GM12892 (cell line): ENCODE measurements around the gene RILP.
"Not testable (repeated sequence)": the region's sequence is repeated elsewhere in the genome, so short reads cannot be mapped to it uniquely, and the experiment has no call there.

Experiments used
- DNase-seq: peaks from one replicate; pipeline ENCODE4 v3.0.0; 2011; ENCODE audit not compliant: insufficient read length
- FAIRE-seq: peaks from 2 replicates; lab custom pipeline; 2011; peaks lifted over from hg19 to GRCh38; lab: Jason Lieb, UNC
- POLR2A ChIP-seq: IDR thresholded peaks from 2 replicates; pipeline ENCODE4 v1.6.1; 2011; ENCODE audit warnings: low read depth, low read length, control low read depth
- POLR2AphosphoS5 ChIP-seq: IDR thresholded peaks from 2 replicates; pipeline ENCODE4 v1.6.1; 2011; ENCODE audit warnings: low read depth, low read length, control low read depth
- TAF1 ChIP-seq: IDR thresholded peaks from 2 replicates; pipeline ENCODE4 v1.6.1; 2011; ENCODE audit warnings: low read depth, mild to moderate bottlenecking, control low read depth, low read length, borderline replicate concordance

RILP gene

DNA sequence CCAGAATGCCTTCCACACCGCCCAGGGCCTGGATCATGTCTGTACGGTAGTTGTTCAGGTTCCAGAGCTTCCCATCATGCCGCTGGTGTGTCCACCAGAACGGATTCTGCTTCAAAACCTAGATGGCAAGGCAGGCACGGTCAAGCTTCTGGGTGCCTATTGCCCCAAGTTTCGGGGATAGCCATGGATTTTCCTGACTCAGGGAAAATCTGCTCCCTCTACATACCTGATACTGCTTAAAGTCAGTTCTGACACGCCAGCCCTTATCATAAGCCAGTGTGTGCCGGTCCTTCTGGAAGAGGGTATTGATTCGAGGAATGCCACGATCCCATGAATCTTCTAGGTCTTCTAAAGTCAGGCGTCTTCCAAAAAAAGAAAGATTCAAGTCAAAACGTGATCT, 11.4 kb upstream of the RILP start:
- TF ChIP-seq POLR2AphosphoS5 (no peak), POLR2A (no peak), TAF1 (no peak)
- DNase-seq = no peak
- no peak for FAIRE-seq

DNA sequence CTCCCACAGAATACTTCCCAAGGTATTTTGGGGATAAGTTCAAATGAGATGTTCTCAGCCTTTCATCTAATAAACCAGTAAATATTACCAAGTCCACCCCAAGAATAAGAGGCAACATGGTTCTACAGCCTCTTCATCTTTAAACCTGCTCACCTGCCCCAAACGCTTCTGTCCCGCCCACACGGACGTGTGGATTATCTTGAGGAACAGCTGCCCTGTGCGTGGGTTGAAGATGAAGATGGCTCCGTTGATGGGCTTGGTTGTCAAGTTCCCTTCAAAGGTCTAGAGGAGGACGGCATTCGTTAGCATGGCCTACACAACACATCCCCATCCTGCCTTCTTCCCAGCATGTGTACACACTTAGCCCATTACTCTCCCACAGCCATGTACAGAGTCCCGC, 8.4 kb upstream of the RILP start:
- no peak for FAIRE-seq

DNA sequence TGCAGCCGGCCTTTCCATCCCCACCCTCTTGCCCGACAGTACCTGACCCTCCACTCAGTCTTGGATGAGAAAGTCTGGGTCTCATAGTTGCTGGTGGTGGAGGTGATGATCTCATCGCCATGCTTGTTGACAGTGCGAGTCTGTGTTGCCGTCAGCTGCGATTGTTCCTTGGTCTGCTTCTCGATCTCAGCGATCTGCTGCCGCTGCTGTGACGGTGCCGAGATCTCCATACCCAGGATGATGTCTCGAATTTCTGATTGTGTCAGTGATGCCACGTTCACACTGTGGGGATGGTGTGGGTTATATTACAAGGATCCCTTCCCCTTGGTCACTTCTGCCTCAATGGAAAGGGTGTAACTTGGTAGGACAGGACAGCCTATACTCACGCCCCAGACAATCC, 4.1 kb upstream of the RILP start:
- DNase-seq (no peak), FAIRE-seq (no peak)
- TF ChIP-seq POLR2A (no peak), POLR2AphosphoS5 (no peak), TAF1 (no peak)

More for the DNA sequence above, 8.4 kb upstream of the RILP start:
- TF ChIP-seq TAF1 (no peak), POLR2AphosphoS5 (no peak), POLR2A (no peak)
- no peak for DNase-seq

- not testable (repeated sequence) for DNase-seq, FAIRE-seq
Observed at GRCh38 chr17:1652794-1653193, 3.1 kb upstream of the RILP start.

DNA sequence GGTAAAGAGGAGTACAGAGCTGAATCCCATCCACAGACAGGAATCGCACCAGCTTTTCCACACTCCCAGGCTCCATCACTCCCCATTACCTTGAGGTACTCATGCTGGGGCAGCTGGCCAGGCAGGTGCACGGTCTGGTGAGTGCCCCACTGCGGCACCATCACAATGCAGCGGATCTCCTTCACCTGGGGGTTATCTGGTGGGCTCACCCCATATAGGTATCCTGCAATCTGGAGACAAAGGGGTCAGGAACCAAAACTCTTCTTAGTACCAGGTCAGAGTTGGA, 1.8 kb upstream of the RILP start:
- FAIRE-seq (no peak), DNase-seq (no peak)
- no peak for TF ChIP-seq TAF1

DNA sequence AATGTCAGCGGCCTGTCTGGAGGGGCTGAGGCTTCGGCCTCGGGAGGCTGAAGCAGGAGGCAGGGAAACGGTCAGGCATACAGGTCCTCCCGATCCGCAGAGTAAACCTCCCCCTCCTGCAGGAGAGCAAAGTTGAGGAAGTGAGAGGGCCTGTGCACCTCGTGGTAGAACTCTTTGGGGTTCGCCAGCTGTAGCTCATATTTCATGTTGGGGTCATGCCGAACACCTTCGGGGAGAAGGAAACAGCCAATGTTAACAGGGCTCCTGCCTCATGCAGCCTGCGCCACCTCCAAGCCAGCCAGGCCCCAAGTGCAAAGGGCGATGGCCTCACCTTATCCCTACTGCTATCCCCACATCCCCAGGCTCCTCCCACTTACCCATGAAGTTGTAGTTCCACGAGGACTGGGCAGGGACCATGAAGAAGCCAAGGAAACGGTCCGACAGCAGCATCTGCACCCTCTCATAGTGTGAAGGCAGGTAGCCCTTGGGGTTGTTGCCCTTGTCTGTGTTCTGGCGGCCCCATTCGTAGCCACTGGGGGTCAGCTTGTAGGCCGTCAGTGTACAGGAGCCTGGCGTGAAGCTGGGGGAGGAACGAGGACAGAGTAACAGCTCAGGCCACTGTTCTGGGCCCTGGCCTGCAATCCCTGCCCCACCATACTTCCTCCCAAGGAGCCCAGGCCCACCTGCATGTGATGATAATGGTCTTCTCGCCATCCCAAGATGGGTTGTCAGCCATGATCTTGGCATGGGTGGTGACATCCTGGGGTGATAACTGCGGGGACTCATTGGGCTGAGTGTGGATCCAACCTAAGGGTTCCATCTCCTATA, 1.3 kb upstream of the RILP start:
- TF ChIP-seq TAF1 (no peak), POLR2AphosphoS5 (no peak; the same call in 1 of the 2 replicates), POLR2A (no peak)
- DNase-seq (no peak), FAIRE-seq (no peak)

DNA sequence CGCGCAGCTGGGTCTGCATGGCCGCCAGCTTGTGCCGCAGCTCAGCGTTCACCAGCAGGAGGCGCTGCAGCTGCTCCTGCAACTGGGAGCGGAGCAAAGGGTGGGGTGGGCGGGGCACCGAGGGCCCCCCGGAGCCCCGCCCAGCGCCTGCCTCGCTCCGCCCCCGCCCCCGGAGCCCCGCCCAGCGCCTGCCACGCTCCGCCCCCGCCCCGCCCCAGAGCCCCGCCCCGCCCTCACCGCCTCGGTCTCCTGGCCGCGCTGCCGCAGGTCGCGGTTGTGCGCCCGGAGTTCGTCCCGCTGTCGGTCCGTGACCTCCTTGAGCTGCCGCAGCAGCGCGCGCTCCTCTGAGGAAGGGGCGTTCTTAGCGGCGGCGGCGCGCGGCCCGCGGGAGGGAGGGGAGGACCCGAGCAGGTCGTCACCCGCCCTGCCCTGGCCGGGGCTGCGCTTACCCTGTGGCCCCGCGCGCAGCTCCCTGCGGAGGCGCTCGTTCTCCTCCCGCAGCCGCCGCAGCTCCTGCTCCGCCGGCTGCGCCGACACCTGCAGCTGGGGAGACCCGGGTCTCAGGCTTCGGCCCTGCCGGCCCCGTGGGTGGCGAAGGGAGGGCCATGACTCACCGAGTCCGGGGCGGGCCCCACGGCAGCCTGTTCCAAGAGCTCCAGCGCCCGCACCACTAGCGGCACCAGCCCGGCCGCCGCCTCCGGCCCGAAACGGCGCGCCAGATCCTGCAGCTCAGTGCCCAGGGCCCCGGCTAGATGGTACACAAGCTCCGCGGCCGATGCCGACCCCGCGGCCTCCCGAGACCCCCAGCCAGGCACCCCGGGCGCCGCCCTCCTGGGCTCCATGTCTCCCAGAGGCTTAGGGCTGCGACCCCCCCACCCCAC, 463 bp downstream of the RILP start:
- TF ChIP-seq POLR2AphosphoS5 (no peak), POLR2A (peak; percentile 53; the same call in 1 of the 2 replicates)
- DNase-seq (peak; percentile 93), FAIRE-seq (peak; percentile 97)

DNA sequence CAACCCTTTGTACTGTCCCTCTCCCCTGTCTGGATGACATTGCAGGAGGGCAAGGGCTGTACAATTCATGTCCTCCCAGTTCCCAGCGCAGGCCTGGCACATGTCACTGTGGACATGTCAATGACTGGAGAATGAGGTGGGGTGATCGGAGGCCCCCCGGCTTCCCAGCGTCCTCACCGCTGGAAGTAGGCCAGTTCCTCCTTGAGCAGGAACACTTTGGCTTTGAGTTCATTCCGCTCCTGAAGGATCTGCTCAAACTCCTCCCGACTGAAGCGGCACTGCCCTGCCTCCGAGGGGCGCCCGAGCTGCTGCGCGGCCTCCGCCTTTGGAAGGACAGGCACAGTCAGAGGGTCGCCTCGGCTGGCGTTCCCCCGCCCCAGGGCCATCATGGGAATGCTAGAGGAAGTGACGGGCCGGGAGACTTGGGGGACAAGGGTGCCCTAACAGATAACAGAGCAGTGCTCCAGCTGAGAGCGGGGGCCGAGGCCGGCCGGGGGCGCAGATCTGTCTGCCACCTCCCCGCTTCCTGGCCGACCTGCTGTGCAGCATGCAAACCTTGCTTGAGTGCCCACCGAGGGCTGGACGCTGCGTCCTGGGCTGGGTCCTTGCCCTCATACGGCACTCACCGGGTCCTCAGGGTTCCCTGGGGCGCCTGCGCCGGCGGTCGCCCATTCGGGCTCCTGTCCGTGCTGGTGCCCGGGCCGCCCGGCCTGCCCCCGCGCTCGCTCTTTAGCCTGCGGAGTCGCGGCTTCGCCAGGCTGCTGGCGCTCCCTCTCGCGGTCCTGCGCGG, 1.3 kb downstream of the RILP start:
- DNase-seq = no peak
- TF ChIP-seq POLR2A (no peak), TAF1 (no peak), POLR2AphosphoS5 (no peak)
- FAIRE-seq = no peak

GRCh38 chr17:1647802-1648171, 1.9 kb downstream of the RILP start:
- DNase-seq = no peak
- no peak for FAIRE-seq
- TF ChIP-seq POLR2A (no peak), TAF1 (no peak), POLR2AphosphoS5 (no peak)

DNA sequence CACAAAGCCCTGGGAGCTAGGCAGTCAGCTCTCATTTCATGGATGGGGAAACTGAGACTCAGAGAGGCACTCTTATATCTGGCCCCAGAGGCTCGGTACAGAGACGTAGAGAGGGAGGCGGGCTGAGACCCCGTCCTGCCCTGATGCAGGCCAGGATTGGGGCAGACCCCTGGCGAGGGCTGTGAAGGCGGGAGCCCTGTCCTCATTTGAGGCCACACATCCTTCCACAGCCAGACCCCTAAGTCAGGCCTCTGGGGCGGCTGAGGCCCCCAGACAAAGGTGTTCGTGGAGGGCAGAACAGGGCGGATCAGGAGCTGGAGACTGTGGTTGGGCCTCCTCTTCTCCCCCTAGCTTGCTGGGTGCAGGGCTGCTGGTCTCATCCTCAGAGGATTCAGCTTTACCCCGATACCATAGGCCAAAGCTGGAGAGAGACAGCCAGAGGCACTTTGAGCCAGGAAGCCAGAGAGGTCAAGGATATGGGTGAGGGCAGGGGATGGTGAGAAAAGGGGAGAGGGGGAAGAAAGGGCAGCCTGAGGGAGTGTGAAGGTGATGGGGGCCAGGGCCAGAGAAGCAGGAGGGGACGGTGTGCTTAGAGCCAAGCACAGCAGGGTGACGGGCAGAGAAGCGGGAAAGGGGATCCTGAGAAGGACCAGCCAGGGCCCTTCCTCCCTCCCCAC, 3.3 kb downstream of the RILP start:
- TF ChIP-seq TAF1 = no peak
- no peak for TF ChIP-seq POLR2AphosphoS5
- no peak for TF ChIP-seq POLR2A
- no peak for FAIRE-seq
- no peak for DNase-seq

- peak; percentile 57 for FAIRE-seq
- TF ChIP-seq TAF1 (no peak), POLR2AphosphoS5 (no peak), POLR2A (no peak)
- DNase-seq = no peak
Observed at GRCh38 chr17:1645207-1646171, 4.2 kb downstream of the RILP start, which contains the start of gene SCARF1. Gene SCARF1, minus strand, starts transcription at chr17:1645732. Its CDS starts 35 bp downstream, at chr17:1645697.
